Measurements from ENCODE around the gene LPIN1. TPM values are rescaled to one million over a fixed set of nuclear protein-coding genes. Genes with fewer than 3 reads are reported as not detected.

Gene LPIN1
- total RNA-seq, 2 donors from 2014 or later: 15.0 to 47.5 TPM

GRCh38 chr2:11796190-11797171, 50.0 kb downstream of the LPIN1 start:
- WGBS, 2 donors: 89 to 91% methylated on average over 18 of the region's 18 CpGs
- peaks cover 4 to 17% of the 10 kb centered on the region in 2 donors for H3K36me3 ChIP-seq (replicated peaks in 1 of 2; ENCODE audit: insufficient read depth in 1 of 2, low read depth in 2 of 2)
- H3K27me3 ChIP-seq: no peaks in the 10 kb centered on the region
- DNase-seq: no peak
- TF ChIP-seq, protein P1, sequence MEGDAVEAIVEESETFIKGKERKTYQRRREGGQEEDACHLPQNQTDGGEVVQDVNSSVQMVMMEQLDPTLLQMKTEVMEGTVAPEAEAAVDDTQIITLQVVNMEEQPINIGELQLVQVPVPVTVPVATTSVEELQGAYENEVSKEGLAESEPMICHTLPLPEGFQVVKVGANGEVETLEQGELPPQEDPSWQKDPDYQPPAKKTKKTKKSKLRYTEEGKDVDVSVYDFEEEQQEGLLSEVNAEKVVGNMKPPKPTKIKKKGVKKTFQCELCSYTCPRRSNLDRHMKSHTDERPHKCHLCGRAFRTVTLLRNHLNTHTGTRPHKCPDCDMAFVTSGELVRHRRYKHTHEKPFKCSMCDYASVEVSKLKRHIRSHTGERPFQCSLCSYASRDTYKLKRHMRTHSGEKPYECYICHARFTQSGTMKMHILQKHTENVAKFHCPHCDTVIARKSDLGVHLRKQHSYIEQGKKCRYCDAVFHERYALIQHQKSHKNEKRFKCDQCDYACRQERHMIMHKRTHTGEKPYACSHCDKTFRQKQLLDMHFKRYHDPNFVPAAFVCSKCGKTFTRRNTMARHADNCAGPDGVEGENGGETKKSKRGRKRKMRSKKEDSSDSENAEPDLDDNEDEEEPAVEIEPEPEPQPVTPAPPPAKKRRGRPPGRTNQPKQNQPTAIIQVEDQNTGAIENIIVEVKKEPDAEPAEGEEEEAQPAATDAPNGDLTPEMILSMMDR (IDR thresholded peaks at IDR 0.05): no peak
- no peak for TF ChIP-seq POLR2A (IDR thresholded peaks at IDR 0.05)
- intact Hi-C loops (cut with DNase I): no loop called here
- no peak for ATAC-seq
- H3K4me1 ChIP-seq: no peaks in the 10 kb centered on the region
- no peak overlapping the region for H3K27ac ChIP-seq
- H3K9me3 ChIP-seq: no peaks in the 10 kb centered on the region
- no peak overlapping the region for H3K4me3 ChIP-seq

DNA sequence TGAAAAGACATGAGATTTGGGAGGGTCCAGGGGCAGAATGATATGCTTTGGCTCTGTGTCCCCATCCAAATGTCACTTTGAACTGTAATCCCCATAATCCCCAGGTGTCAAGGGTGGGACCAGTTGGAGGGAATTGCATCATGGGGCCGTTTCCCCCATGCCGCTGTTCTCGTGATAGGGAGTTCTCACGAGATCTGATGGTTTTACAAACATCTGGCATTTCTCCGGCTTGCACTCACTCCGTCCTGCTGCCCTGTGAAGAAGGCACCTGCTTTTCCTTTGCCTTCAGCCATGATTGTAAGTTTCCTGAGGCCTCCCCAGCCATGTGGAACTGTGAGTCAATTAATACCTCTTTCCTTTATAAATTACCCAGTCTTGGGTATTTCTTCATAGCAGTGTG, 51.4 kb downstream of the LPIN1 start:
- TF ChIP-seq, protein P1 (IDR thresholded peaks at IDR 0.05): no peak
- TF ChIP-seq POLR2A (IDR thresholded peaks at IDR 0.05): no peak
- no peak for DNase-seq
- Histone ChIP-seq H3K4me3 (no peak overlapping the region), H3K9me3 (no peaks in the 10 kb centered on the region), H3K36me3 (replicated peaks in 1 of 2; ENCODE audit: insufficient read depth in 1 of 2, low read depth in 2 of 2) (peaks cover 4 to 14% of the 10 kb centered on the region in 2 donors), H3K27ac (no peak overlapping the region), H3K4me1 (no peaks in the 10 kb centered on the region), H3K27me3 (no peaks in the 10 kb centered on the region)
- WGBS, 2 donors: 82 to 86% methylated on average over 6 of the region's 6 CpGs
- intact Hi-C loops (cut with DNase I): no loop called here
- ATAC-seq: no peak

GRCh38 chr2:11798701-11799435, 52.4 kb downstream of the LPIN1 start:
- no peaks in the 10 kb centered on the region for H3K4me1 ChIP-seq
- DNase-seq: no peak
- H3K9me3 ChIP-seq: no peaks in the 10 kb centered on the region
- no peaks in the 10 kb centered on the region for H3K27me3 ChIP-seq
- no peak overlapping the region for H3K27ac ChIP-seq
- ATAC-seq: no peak
- TF ChIP-seq POLR2A (IDR thresholded peaks at IDR 0.05): no peak
- TF ChIP-seq, protein P1 (IDR thresholded peaks at IDR 0.05): no peak
- WGBS, 2 donors: 84 to 85% methylated on average over 15 of the region's 15 CpGs
- no peak overlapping the region for H3K4me3 ChIP-seq
- intact Hi-C loops (cut with DNase I): no loop called here
- peaks cover 4 to 13% of the 10 kb centered on the region in 2 donors for H3K36me3 ChIP-seq (replicated peaks in 1 of 2; ENCODE audit: insufficient read depth in 1 of 2, low read depth in 2 of 2)

DNA sequence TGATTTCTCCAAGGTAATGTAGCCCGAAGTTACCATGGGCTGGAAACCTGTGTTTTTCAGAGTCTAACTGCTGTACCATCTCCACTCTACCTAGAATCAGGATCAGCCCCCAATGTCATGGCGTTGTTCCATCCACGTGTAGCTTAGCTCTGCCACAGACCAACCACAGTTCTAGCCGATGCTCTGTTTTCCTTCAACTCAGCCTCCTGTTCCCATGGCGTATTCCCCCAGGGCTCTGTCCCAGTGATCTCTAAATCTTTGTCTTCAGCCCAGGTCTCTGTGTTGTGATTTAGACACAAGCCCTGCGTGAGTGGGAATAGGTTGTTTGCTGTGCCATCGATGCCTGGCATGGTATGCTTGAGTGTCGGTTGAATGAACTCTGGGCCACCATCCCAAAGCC, 53.4 kb downstream of the LPIN1 start:
- WGBS, 2 donors: 80 to 93% methylated on average over 7 to 8 of the region's 8 CpGs
- Histone ChIP-seq H3K4me3 (no peak overlapping the region), H3K27me3 (no peaks in the 10 kb centered on the region), H3K36me3 (replicated peaks in 1 of 2; ENCODE audit: insufficient read depth in 1 of 2, low read depth in 2 of 2) (peaks cover 4 to 19% of the 10 kb centered on the region in 2 donors), H3K27ac (no peak overlapping the region), H3K4me1 (no peaks in the 10 kb centered on the region), H3K9me3 (no peaks in the 10 kb centered on the region)
- ATAC-seq (no peak), DNase-seq (no peak)
- intact Hi-C loops (cut with DNase I): no loop called here
- TF ChIP-seq POLR2A (IDR thresholded peaks at IDR 0.05): no peak
- TF ChIP-seq, protein P1 (IDR thresholded peaks at IDR 0.05): no peak
